Psoas muscle (tissue), 8 donors: ENCODE measurements around the gene MPPED2. TPM values are rescaled to one million over a fixed set of nuclear protein-coding genes. Genes with fewer than 3 reads are reported as not detected.
A peak's percentile ranks its signal among the peaks of the same experiment; 100 is the strongest.

ENCODE experiments used
- ATAC-seq, 4 donors: fragments of 200-7000 bp; cut with Tn5 transposase; one replicate each; pipeline ENCODE4 v1.9.1; 2020; ENCODE audit warnings: moderate library complexity in 3 of 4, mild to moderate bottlenecking in 2 of 4
- DNase-seq, 2 donors: peaks; one replicate each; pipeline ENCODE4 v3.0.0-alpha.2; 2020
- H3K27ac ChIP-seq: fragments of 200-600 bp; one replicate; pipeline ENCODE4 v1.8.0; 2022
- H3K27me3 ChIP-seq, 3 donors: fragments of 200-600 bp in 1 of 3; one replicate each; pipeline versions ENCODE4 v1.6.1 to v1.8.0; 2013 to 2022; ENCODE audit warnings: low read length in 2 of 3, mild to moderate bottlenecking in 2 of 3, moderate library complexity in 1 of 3; ENCODE audit not compliant: insufficient read depth in 3 of 3
- H3K36me3 ChIP-seq, 2 donors: fragments of 200-600 bp in 1 of 2; one replicate each; pipeline versions ENCODE4 v1.6.1 to v1.8.0; 2013 to 2022; ENCODE audit warnings: low read depth in 1 of 2, mild to moderate bottlenecking in 1 of 2, moderate library complexity in 1 of 2; ENCODE audit not compliant: insufficient read depth in 1 of 2
- H3K4me1 ChIP-seq: fragments of 200-600 bp; one replicate; pipeline ENCODE4 v1.8.0; 2022
- H3K4me3 ChIP-seq: fragments of 200-600 bp; one replicate; pipeline ENCODE4 v1.8.0; 2022; ENCODE audit warnings: mild to moderate bottlenecking
- H3K9me3 ChIP-seq: fragments of 200-600 bp; one replicate; pipeline ENCODE4 v1.8.0; 2022
- CTCF ChIP-seq: fragments of 200-600 bp; IDR thresholded peaks from one replicate; pipeline ENCODE4 v1.8.0; 2022; ENCODE audit warnings: antibody characterized with exemption
- WGBS, 3 donors: extraction: QIAGEN DNeasy Blood & Tissue Kit; methylation state at CpG; one replicate each; pipeline versions ENCODE4 v1.1.6 to v1.1.7; 2013; 5-methylcytosine and 5-hydroxymethylcytosine counted together
- intact Hi-C, 2 donors: fragments of 100-400 bp; cut with DNase I; formaldehyde crosslinking; loops; one replicate each; pipeline versions ENCODE4 v1.11.0 to v1.14.2; 2022
- polyA plus RNA-seq, 3 donors: library from polyadenylated mRNA; stranded (reverse); fragments of 200-250 nt; gene quantifications; one replicate each; pipeline ENCODE4 v1.2.3, GENCODE V29; 2013
- total RNA-seq, 4 donors: library from RNA; stranded (reverse); fragmentation: NEBNext Ultra II Directional in 2 of 4; extraction: Animal tissue kit (Norgen Biotek cat#: 25700) in 2 of 4; gene quantifications; one replicate each; pipeline versions ENCODE4 v1.2.1 to v1.2.4, GENCODE V29; 2021 to 2023
- donor health status: healthy with polysubstance abuse.
- donor health status: DM: no; HTN: no; CAD: no; lungs with moderate emphysema.
- donor health status: Bipolar disorder and iron deficiency.
- donor health status: healthy.
- donor health status: DM: yes; HTN: yes; CAD: no.
- donor health status: DM: no; HTN: no; CAD: no.
- donor health status: DM: no; HTN: no; CAD: no.
- donor health status: DM: yes; HTN: yes; CAD: no.

MPPED2 gene
- total and polyA plus RNA-seq, 7 donors = 0.44 to 7.9 (median 3.4) TPM

GRCh38 chr11:30549565-30549964 is 36.6 kb downstream of the MPPED2 start:
- Histone ChIP-seq H3K9me3 (no peaks in the 10 kb centered on the region), H3K4me3 (no peak overlapping the region), H3K4me1 (no peaks in the 10 kb centered on the region), H3K27me3 (no peaks in the 10 kb centered on the region), H3K36me3 (no peaks in the 10 kb centered on the region), H3K27ac (no peak overlapping the region)
- ATAC-seq = no peak
- intact Hi-C loops = no loop called here
- TF ChIP-seq CTCF = no peak
- WGBS, 3 donors = 74 to 79% (median 75%) methylated on average over 4 of the region's 4 CpGs
- no peak for DNase-seq

- Histone ChIP-seq H3K4me3 (no peak overlapping the region), H3K4me1 (no peaks in the 10 kb centered on the region), H3K27me3 (no peaks in the 10 kb centered on the region), H3K27ac (no peak overlapping the region), H3K9me3 (no peaks in the 10 kb centered on the region), H3K36me3 (no peaks in the 10 kb centered on the region)
- intact Hi-C loops = no loop called here
- no peak for ATAC-seq
- TF ChIP-seq CTCF = no peak
- no peak for DNase-seq
- whole genome bisulfite sequencing, 3 donors = 26 to 76% (median 39%) methylated on average over 1 of the region's 1 CpG
These were observed 39.8 kb downstream of the MPPED2 start for GRCh38 chr11:30546334-30546733.

GRCh38 chr11:30545507-30545906 is 40.6 kb downstream of the MPPED2 start:
- no peak for TF ChIP-seq CTCF
- Histone ChIP-seq H3K4me3 (no peak overlapping the region), H3K4me1 (no peaks in the 10 kb centered on the region), H3K27me3 (no peaks in the 10 kb centered on the region), H3K9me3 (no peaks in the 10 kb centered on the region), H3K27ac (no peak overlapping the region), H3K36me3 (no peaks in the 10 kb centered on the region)
- DNase-seq = no peak
- intact Hi-C loops = no loop called here
- ATAC-seq = peak in 2 of 4 donors; percentile 24 to 81
- WGBS, 3 donors = 59 to 91% (median 71%) methylated on average over 5 of the region's 5 CpGs

GRCh38 chr11:30543066-30543465 is 43.1 kb downstream of the MPPED2 start:
- H3K4me3 ChIP-seq = no peak overlapping the region
- no peaks in the 10 kb centered on the region for H3K4me1 ChIP-seq
- intact Hi-C loops = no loop called here
- H3K9me3 ChIP-seq = no peaks in the 10 kb centered on the region
- DNase-seq (no peak), ATAC-seq (no peak)
- H3K36me3 ChIP-seq = no peaks in the 10 kb centered on the region
- no peak overlapping the region for H3K27ac ChIP-seq
- no peak for TF ChIP-seq CTCF
- H3K27me3 ChIP-seq = no peaks in the 10 kb centered on the region
- WGBS, 3 donors = 85 to 97% (median 96%) methylated on average over 1 of the region's 1 CpG

- TF ChIP-seq CTCF = no peak
- no peaks in the 10 kb centered on the region for H3K4me1 ChIP-seq
- no peak overlapping the region for H3K4me3 ChIP-seq
- intact Hi-C loops = no loop called here
- no peak for DNase-seq
- H3K36me3 ChIP-seq = no peaks in the 10 kb centered on the region
- H3K9me3 ChIP-seq = no peaks in the 10 kb centered on the region
- H3K27me3 ChIP-seq = no peaks in the 10 kb centered on the region
- no peak overlapping the region for H3K27ac ChIP-seq
- ATAC-seq = no peak
- 97 to 100% (median 97%) methylated on average over 1 of the region's 1 CpG for WGBS, 3 donors
These were observed 45.4 kb downstream of the MPPED2 start for GRCh38 chr11:30540781-30541180.
